ENCODE data around the gene ART5. TPM values are rescaled to one million over a fixed set of nuclear protein-coding genes. Genes with fewer than 3 reads are reported as not detected.

Gene ART5
- total and polyA plus RNA-seq, 9 of the 15 experiments (the other 6 are each of a cell fraction or from before 2014, with no cell fraction given): 0.08 to 0.59 (median 0.33) TPM

DNA sequence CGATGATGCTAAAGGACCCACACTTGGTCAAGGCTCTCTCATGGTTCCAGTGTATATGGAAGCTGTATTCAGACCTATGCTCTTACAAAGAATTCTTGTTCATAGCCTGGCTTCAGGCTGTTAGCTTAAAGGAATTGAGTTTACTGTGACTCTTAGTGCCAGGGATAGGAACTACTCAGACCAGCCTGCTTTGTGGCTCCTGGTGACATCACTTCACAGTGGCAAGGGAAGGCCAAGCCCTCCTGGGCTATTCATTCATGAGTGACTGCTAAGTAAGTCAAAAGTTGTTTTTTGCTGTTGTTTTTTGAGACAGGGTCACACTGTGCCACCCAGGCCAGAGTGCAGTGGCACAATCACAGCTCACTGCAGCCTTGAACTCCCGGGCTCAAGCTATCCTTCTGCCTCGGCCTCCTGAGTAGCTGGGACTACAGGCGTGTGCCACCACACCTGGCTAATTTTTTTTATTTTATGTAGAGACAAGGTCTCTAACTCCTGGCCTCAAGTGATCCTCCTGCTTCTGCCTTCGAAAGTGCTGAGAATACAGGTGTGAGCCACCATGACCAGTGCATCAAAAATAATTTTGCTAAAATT is 9.6 kb downstream of the ART5 start:
- H3K9me3 ChIP-seq (replicated peaks; ENCODE audit: control insufficient read depth, insufficient read depth, low read depth, low read length): no peaks in the 10 kb centered on the region
- CTCF ChIA-PET (ENCODE audit: low intra/inter-chr PET ratio): no interaction called here
- H2AFZ ChIP-seq (ENCODE audit: low read depth, low read length): no peak overlapping the region
- no peak overlapping the region for H3K4me3 ChIP-seq
- in situ Hi-C loops (cut with MboI): no loop called here
- H4K20me1 ChIP-seq (replicated peaks; ENCODE audit: control insufficient read depth, insufficient read depth, low read length): no peaks in the 10 kb centered on the region; the same call in 1 of the 2 replicates
- 16% methylated on average over 5 of the region's 5 CpGs for WGBS (ENCODE audit: insufficient coverage, low coverage, missing lambda C conversion rate)
- H3K79me2 ChIP-seq (ENCODE audit: control insufficient read depth, insufficient read depth, low read length): no peaks in the 10 kb centered on the region
- no peaks in the 10 kb centered on the region for H3K9me1 ChIP-seq (ENCODE audit: control insufficient read depth, insufficient read depth, low read length)
- H3K4me2 ChIP-seq (ENCODE audit: insufficient read depth, low read length): no peak overlapping the region
- POLR2A ChIA-PET: interaction anchor here (0.9 kb wide), 2 partner anchors 11 to 18 kb away, joined by 3 to 4 read pairs; no protein-coding TSS in a partner anchor
- intact Hi-C loops (cut with micrococcal nuclease): no loop called here
- FAIRE-seq: no peak
- no TSS peak for BruUV-seq (replicated peaks)
- DNase-seq (ENCODE audit: extremely low read depth in 1 of 4, low spot score in 3 of 4): no peak
- TF ChIP-seq KDM1A (IDR thresholded peaks at IDR 0.05) (no peak), WHSC1 (IDR thresholded peaks at IDR 0.05; ENCODE audit: low read length) (no peak), BRCA1 (IDR thresholded peaks at IDR 0.05) (no peak), BRCA1 (CRISPR knock-in tag; IDR thresholded peaks at IDR 0.05) (no peak), NFATC3 (IDR thresholded peaks at IDR 0.05) (no peak), ZNF23 (CRISPR knock-in tag; IDR thresholded peaks at IDR 0.05) (no peak), TAF1 (IDR thresholded peaks at IDR 0.05; ENCODE audit: control insufficient read depth, extremely low read depth, insufficient read depth, low read length, severe bottlenecking) (no peak), PML (IDR thresholded peaks at IDR 0.05; ENCODE audit: low read length) (no peak), FOXK1 (CRISPR knock-in tag; IDR thresholded peaks at IDR 0.05; ENCODE audit: borderline replicate concordance) (no peak), CHCHD3 (CRISPR knock-in tag; IDR thresholded peaks at IDR 0.05) (no peak), TBL1XR1 (IDR thresholded peaks at IDR 0.05; ENCODE audit: low read length in 2 of 2) (no peak), FOXA3 (CRISPR knock-in tag; conservative IDR thresholded peaks at IDR 0.05 in 1 of 2, IDR thresholded peaks at IDR 0.05 in 1 of 2) (no peak), KLF16 (IDR thresholded peaks at IDR 0.05) (no peak)
- TF ChIP-seq, protein P1, sequence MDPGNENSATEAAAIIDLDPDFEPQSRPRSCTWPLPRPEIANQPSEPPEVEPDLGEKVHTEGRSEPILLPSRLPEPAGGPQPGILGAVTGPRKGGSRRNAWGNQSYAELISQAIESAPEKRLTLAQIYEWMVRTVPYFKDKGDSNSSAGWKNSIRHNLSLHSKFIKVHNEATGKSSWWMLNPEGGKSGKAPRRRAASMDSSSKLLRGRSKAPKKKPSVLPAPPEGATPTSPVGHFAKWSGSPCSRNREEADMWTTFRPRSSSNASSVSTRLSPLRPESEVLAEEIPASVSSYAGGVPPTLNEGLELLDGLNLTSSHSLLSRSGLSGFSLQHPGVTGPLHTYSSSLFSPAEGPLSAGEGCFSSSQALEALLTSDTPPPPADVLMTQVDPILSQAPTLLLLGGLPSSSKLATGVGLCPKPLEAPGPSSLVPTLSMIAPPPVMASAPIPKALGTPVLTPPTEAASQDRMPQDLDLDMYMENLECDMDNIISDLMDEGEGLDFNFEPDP (CRISPR knock-in tag; IDR thresholded peaks at IDR 0.05): no peak
- TF ChIP-seq, protein P2, sequence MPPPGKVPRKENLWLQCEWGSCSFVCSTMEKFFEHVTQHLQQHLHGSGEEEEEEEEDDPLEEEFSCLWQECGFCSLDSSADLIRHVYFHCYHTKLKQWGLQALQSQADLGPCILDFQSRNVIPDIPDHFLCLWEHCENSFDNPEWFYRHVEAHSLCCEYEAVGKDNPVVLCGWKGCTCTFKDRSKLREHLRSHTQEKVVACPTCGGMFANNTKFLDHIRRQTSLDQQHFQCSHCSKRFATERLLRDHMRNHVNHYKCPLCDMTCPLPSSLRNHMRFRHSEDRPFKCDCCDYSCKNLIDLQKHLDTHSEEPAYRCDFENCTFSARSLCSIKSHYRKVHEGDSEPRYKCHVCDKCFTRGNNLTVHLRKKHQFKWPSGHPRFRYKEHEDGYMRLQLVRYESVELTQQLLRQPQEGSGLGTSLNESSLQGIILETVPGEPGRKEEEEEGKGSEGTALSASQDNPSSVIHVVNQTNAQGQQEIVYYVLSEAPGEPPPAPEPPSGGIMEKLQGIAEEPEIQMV (tag; conservative IDR thresholded peaks at IDR 0.05; ENCODE audit: low read depth): no peak
- TF ChIP-seq, protein P3, sequence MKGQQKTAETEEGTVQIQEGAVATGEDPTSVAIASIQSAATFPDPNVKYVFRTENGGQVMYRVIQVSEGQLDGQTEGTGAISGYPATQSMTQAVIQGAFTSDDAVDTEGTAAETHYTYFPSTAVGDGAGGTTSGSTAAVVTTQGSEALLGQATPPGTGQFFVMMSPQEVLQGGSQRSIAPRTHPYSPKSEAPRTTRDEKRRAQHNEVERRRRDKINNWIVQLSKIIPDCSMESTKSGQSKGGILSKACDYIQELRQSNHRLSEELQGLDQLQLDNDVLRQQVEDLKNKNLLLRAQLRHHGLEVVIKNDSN (CRISPR knock-in tag; IDR thresholded peaks at IDR 0.05): no peak
- H3K27me3 ChIP-seq (ENCODE audit: control insufficient read depth in 2 of 2, insufficient read depth in 2 of 2, low read length in 2 of 2): peaks cover 21 to 39% of the 10 kb centered on the region in 2 experiments
- no peak for ATAC-seq
- H3K4me1 ChIP-seq (replicated peaks in 1 of 2; ENCODE audit: control insufficient read depth in 2 of 2, insufficient read depth in 2 of 2, low read length in 2 of 2): no peaks in the 10 kb centered on the region
- no peak overlapping the region for H3K27ac ChIP-seq (ENCODE audit: extremely low read depth, low read depth, low read length)
- no peaks in the 10 kb centered on the region for H3K36me3 ChIP-seq (ENCODE audit: control insufficient read depth, insufficient read depth, low read length)
- H3K9ac ChIP-seq (ENCODE audit: insufficient read depth in 1 of 2, low read depth in 2 of 2, low read length in 2 of 2): no peak overlapping the region
